Left lung (tissue), 10 donors: ENCODE data around the gene CNTFR. TPM values are rescaled to one million over a fixed set of nuclear protein-coding genes. Genes with fewer than 3 reads are reported as not detected.

ENCODE experiments used
- ATAC-seq: fragments of 200-7000 bp; cut with Tn5 transposase; one replicate; pipeline ENCODE4 v1.9.1; 2020; ENCODE audit warnings: moderate library complexity
- DNase-seq, 4 donors: peaks; one replicate each; pipeline ENCODE4 v3.0.0-alpha.2; 2013 to 2020
- H3K27ac ChIP-seq, 2 donors: fragments of 200-600 bp; sonication (generic) in 1 of 2; one replicate each; pipeline versions ENCODE4 v1.5.0 to v1.8.0; 2020 to 2021
- H3K27me3 ChIP-seq, 2 donors: fragments of 200-600 bp; sonication (generic) in 1 of 2; one replicate each; pipeline versions ENCODE4 v1.5.0 to v1.8.0; 2020 to 2021
- H3K36me3 ChIP-seq, 2 donors: fragments of 200-600 bp; sonication (generic) in 1 of 2; one replicate each; pipeline versions ENCODE4 v1.5.0 to v1.8.0; 2020 to 2021
- H3K4me1 ChIP-seq, 2 donors: fragments of 200-600 bp; one replicate each; pipeline ENCODE4 v1.8.0; 2021
- H3K4me3 ChIP-seq, 2 donors: fragments of 200-600 bp; sonication (generic) in 1 of 2; one replicate each; pipeline versions ENCODE4 v1.5.0 to v1.8.0; 2020 to 2021; ENCODE audit warnings: mild to moderate bottlenecking in 1 of 2
- H3K9me3 ChIP-seq, 2 donors: fragments of 200-600 bp; sonication (generic) in 1 of 2; one replicate each; pipeline versions ENCODE4 v1.5.0 to v1.8.0; 2020 to 2021
- intact Hi-C, 2 donors: fragments of 100-400 bp; cut with DNase I; formaldehyde crosslinking; loops; one replicate each; pipeline versions ENCODE4 v1.11.2 to v1.14.2; 2022
- polyA plus RNA-seq, 6 donors: library from polyadenylated mRNA; unstranded; fragments of 120-200 nt; gene quantifications; one replicate each; pipeline ENCODE4 v1.2.1, GENCODE V29; 2013; ENCODE audit not compliant: insufficient read length in 6 of 6
- total RNA-seq, 2 donors: library from RNA; stranded (reverse); fragmentation: NEBNext Ultra II Directional; extraction: Animal tissue kit (Norgen Biotek cat#: 25700); gene quantifications; one replicate each; pipeline ENCODE4 v1.2.1, GENCODE V29; 2021
- TF ChIP-seq, protein P1 (sequence below), 2 donors: fragments of 200-600 bp; sonication (generic) in 1 of 2; IDR thresholded peaks; one replicate each; pipeline versions ENCODE4 v1.5.0 to v1.8.0; 2021; ENCODE audit warnings: antibody characterized with exemption in 2 of 2
- donor health status: DM: no; HTN: yes; CAD: no.
- donor health status: DM: no; HTN: no; CAD: no.

The CNTFR gene
- total and polyA plus RNA-seq, 8 donors: 0.90 to 35.6 (median 26.9) TPM

DNA sequence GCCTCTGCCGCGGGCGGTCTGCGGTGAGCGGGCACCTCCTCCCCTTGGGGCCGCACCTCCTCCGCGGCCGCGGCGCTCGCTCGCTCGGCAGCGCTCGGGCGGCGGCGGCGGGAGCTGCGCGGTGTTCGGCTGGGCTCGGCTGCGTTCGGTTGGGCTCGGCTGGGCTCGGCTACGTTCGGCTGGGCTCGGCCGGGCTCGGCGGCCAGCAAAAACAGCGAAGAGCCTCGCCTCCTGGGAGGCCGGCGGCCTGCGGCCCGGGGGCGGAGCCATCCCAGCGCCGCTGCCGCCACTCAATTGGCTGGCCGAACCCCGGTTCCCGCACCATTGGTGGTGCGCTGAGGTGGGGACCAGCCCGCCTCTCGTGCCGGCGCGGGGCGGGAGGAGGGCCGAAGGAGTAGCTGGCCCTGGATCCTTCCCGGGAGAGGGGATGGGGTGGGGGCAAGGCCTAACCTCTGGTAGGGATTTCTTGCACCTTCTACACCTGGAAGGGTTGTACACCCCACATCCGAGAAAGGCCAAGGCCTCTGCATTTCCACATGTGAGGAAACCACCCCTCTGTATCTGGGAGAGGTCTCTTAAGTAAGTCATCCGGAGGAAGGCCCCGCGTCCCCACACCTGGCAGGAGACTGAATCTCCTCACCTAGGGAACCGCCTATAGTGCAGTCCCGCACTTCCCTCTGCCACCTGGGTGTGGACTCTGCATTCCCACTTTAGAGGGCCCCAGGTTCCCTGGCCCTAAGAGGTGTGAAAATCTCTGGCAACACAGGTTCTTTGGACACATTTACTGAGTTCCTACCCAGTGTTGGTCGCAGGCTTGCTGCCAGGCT is 66.3 kb downstream of the CNTFR start, which contains the start of gene ENHO:
Gene ENHO (minus strand): TSS at position 20 of the 827 bp plus-strand sequence. CDS start 1,295 bp downstream, outside the sequence.
- Histone ChIP-seq H3K36me3 (no peaks in the 10 kb centered on the region), H3K4me3 (peak within 1 kb of the TSS; percentile 28 to 30), H3K27ac (no peak within 1 kb of the TSS), H3K4me1 (peaks cover 0 to 10% of the 10 kb centered on the region in 2 donors), H3K27me3 (peaks cover 0 to 36% of the 10 kb centered on the region in 2 donors), H3K9me3 (no peaks in the 10 kb centered on the region)
- DNase-seq (peak; percentile 86 to 97 (median 92)), ATAC-seq (peak; percentile 99)
- TF ChIP-seq, protein P1, sequence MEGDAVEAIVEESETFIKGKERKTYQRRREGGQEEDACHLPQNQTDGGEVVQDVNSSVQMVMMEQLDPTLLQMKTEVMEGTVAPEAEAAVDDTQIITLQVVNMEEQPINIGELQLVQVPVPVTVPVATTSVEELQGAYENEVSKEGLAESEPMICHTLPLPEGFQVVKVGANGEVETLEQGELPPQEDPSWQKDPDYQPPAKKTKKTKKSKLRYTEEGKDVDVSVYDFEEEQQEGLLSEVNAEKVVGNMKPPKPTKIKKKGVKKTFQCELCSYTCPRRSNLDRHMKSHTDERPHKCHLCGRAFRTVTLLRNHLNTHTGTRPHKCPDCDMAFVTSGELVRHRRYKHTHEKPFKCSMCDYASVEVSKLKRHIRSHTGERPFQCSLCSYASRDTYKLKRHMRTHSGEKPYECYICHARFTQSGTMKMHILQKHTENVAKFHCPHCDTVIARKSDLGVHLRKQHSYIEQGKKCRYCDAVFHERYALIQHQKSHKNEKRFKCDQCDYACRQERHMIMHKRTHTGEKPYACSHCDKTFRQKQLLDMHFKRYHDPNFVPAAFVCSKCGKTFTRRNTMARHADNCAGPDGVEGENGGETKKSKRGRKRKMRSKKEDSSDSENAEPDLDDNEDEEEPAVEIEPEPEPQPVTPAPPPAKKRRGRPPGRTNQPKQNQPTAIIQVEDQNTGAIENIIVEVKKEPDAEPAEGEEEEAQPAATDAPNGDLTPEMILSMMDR (IDR thresholded peaks at IDR 0.05): no peak
- intact Hi-C loops: no loop called here

DNA sequence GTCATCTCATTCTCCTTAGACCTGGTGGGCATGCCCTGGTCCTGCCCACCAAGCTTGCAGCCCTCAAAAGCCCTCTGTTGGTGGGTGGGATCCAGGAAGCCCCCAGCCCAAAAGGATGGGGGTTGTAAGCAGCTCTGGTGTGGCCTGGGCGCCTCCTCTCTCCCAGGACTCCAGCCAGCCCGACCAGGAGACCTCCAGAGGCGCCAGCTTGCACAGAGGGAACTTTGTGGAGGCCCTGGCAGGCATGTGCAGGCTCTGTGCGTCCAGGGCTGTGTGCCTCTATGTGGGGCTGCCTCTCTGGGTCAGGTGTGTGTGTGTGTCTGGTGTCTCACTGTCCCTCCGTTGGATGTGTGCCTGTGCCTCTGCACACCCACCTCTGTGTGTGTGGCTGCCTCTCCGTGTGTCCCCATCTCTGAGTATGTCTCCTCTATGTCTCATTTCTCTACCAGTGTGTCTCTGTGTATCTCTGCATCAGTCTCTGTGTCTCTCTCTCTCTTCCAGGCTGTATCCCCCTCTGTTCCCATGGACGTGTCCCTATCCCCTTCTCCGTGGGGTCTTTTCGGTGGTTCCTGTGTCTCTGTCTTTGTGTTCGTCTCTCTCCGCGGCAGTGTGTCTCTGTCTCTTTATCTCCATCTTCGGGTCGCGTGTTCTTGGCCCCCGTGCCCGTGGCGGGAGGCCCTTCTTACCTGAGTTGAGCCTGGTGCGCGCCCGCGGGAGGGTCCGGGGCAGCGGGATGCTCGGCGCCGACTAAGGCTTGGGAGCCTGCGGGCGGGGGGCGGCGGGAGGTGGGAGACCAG is 67.2 kb downstream of the CNTFR start:
- Histone ChIP-seq H3K9me3 (no peaks in the 10 kb centered on the region), H3K27me3 (peaks cover 0 to 36% of the 10 kb centered on the region in 2 donors), H3K4me3 (peak overlapping the region; percentile 28 to 30), H3K4me1 (peaks cover 0 to 10% of the 10 kb centered on the region in 2 donors), H3K36me3 (no peaks in the 10 kb centered on the region), H3K27ac (no peak overlapping the region)
- intact Hi-C loops: no loop called here
- no peak for DNase-seq
- TF ChIP-seq, protein P1 (IDR thresholded peaks at IDR 0.05): no peak
- no peak for ATAC-seq

DNA sequence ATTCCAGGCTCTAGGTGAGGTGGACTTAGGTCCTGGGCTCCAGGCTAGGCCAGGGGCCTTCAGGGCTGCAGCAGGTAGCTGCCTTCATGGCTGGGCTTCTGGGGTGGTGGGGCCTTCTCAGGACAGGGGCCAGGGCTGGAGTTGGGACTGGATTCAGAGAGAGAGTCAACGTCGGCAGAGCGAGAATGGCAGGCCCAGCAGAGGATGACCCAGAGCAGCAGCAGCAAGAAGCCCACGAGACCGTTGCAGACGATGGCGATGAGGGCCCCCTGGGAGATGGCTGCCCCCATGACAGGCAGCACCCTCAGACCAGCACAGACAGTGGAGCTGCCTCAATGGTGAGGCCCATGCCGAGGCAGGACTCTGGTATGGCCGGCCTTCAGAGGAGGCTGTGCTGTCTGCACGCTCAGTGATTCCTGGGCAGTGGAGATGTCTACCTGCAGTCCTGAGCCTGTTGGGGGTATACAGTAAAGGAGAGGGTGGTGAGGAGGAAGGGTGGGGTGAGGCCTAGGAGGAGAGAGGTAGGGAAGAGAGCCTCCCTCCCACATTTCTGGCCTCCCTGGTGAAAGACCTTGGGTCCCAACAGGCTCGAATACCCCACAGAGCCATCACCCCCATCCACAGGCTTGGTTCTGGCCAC is 68.0 kb downstream of the CNTFR start:
- Histone ChIP-seq H3K27me3 (peaks cover 0 to 36% of the 10 kb centered on the region in 2 donors), H3K4me3 (no peak overlapping the region), H3K27ac (no peak overlapping the region), H3K36me3 (no peaks in the 10 kb centered on the region), H3K4me1 (peaks cover 0 to 10% of the 10 kb centered on the region in 2 donors), H3K9me3 (no peaks in the 10 kb centered on the region)
- DNase-seq (no peak), ATAC-seq (no peak)
- intact Hi-C loops: no loop called here
- TF ChIP-seq, protein P1 (IDR thresholded peaks at IDR 0.05): no peak

DNA sequence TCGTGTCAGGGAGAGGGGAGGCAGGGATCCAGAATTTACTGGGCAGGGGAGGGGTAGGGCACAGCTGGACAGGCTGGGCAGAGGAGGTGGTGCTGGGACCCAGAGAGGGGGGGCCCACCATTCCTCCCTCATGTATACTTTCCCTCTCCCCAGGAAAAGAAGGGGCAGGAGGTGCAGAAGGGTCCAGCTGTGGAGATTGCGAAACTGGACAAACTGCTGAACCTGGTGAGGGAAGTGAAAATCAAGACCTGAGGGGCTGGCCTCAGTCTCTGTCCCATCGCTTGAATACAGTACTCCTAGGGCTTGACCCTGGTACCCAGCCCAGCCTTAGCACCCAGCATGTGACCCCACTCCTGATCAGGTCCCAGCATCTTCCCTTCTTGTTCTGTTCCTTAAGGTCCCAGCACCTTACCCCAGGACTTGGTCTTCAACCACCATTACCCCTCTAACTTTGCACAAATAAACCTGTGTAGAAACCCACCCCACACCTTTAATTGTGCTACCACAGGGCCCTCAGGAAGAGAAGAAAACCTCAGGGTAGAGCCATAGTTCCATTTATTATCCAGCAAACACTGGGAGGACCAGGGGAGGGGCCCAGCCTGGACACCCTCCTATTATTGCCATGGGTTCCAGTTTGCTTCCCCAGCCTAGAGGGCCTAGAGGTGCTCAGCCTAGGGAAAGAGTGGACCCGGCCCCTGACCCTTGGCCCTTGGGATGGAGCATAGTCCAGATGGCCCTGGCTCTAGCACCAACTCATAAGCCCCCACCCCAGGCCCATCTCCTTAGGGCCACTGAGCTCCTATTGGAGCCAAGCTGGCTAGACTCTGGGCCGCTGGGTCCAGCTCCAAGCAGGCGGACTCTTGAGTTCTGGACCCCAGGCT is 68.8 kb downstream of the CNTFR start:
- H3K9me3 ChIP-seq: no peaks in the 10 kb centered on the region
- peaks cover 0 to 10% of the 10 kb centered on the region in 2 donors for H3K4me1 ChIP-seq
- TF ChIP-seq, protein P1 (IDR thresholded peaks at IDR 0.05): no peak
- H3K36me3 ChIP-seq: no peaks in the 10 kb centered on the region
- no peak for ATAC-seq
- no peak overlapping the region for H3K4me3 ChIP-seq
- H3K27ac ChIP-seq: no peak overlapping the region
- intact Hi-C loops: no loop called here
- H3K27me3 ChIP-seq: peaks cover 0 to 31% of the 10 kb centered on the region in 2 donors
- DNase-seq: no peak
